Activated T-helper 1 cell treated with anti-CD3 and anti-CD28 coated beads, Interleukin-12 subunit alpha, Interleukin-12 subunit beta, Interleukin-2, Interleukin-4 antibody, amounts not matched to agents 30 ng/mL and 10 ng/mL and 1 ng/mL, durations not matched to agents 14 hours and 24 hours and 36 hours (primary cell): Measurements from ENCODE around the gene MRPS14. TPM values are rescaled to one million over a fixed set of nuclear protein-coding genes. Genes with fewer than 3 reads are reported as not detected.
A peak's percentile ranks its signal among the peaks of the same experiment; 100 is the strongest.

Experiments
- DNase-seq: peaks from one replicate; pipeline ENCODE4 v3.0.0; 2021; ENCODE audit warnings: low spot score
- H3K27ac Mint-ChIP-seq: one replicate; pipeline ENCODE4 v1.8.0; 2021; ENCODE audit warnings: mild to moderate bottlenecking, mixed read lengths
- H3K27me3 Mint-ChIP-seq: one replicate; pipeline ENCODE4 v1.8.0; 2022; ENCODE audit warnings: mild to moderate bottlenecking, moderate library complexity, mixed read lengths; ENCODE audit not compliant: insufficient read depth
- H3K36me3 Mint-ChIP-seq: one replicate; pipeline ENCODE4 v1.8.0; 2021; ENCODE audit warnings: low read depth, mixed read lengths
- H3K4me1 Mint-ChIP-seq: one replicate; pipeline ENCODE4 v1.8.0; 2021; ENCODE audit warnings: low read depth, mixed read lengths
- H3K4me3 Mint-ChIP-seq: one replicate; pipeline ENCODE4 v1.8.0; 2021; ENCODE audit warnings: mild to moderate bottlenecking, moderate library complexity, mixed read lengths
- H3K9me3 Mint-ChIP-seq: one replicate; pipeline ENCODE4 v1.8.0; 2021; ENCODE audit warnings: mixed read lengths
- intact Hi-C: fragments of 100-400 bp; cut with micrococcal nuclease; formaldehyde crosslinking; loops from one replicate; pipeline ENCODE4 v1.15.1; 2024
- total RNA-seq: library from RNA; stranded (reverse); gene quantifications from 2 replicates; pipeline ENCODE4 v1.2.3, GENCODE V29; 2022

MRPS14 gene
- total RNA-seq, 1 donor from 2014 or later: 29.9 TPM

GRCh38 chr1:174991473-174991872 lies 31.8 kb downstream of the MRPS14 start:
- Mint-ChIP-seq H3K36me3 (peaks cover 26% of the 10 kb centered on the region), H3K27ac (no peak overlapping the region), H3K4me3 (no peak overlapping the region), H3K4me1 (peaks cover 25% of the 10 kb centered on the region), H3K27me3 (no peaks in the 10 kb centered on the region), H3K9me3 (no peaks in the 10 kb centered on the region)
- intact Hi-C loops: loop anchor here (2.0 kb wide), 1 partner anchor 221 kb away; no protein-coding TSS in a partner anchor
- DNase-seq: no peak

GRCh38 chr1:174990382-174990999 lies 32.7 kb downstream of the MRPS14 start:
- Mint-ChIP-seq H3K36me3 (peaks cover 28% of the 10 kb centered on the region), H3K27me3 (no peaks in the 10 kb centered on the region), H3K4me3 (peak overlapping the region; percentile 85), H3K27ac (peak overlapping the region; percentile 84), H3K4me1 (peaks cover 25% of the 10 kb centered on the region), H3K9me3 (no peaks in the 10 kb centered on the region)
- DNase-seq: no peak
- intact Hi-C loops: loop anchor here (1.0 to 2.0 kb wide), 2 partner anchors 8 to 220 kb away; no protein-coding TSS in a partner anchor

DNA sequence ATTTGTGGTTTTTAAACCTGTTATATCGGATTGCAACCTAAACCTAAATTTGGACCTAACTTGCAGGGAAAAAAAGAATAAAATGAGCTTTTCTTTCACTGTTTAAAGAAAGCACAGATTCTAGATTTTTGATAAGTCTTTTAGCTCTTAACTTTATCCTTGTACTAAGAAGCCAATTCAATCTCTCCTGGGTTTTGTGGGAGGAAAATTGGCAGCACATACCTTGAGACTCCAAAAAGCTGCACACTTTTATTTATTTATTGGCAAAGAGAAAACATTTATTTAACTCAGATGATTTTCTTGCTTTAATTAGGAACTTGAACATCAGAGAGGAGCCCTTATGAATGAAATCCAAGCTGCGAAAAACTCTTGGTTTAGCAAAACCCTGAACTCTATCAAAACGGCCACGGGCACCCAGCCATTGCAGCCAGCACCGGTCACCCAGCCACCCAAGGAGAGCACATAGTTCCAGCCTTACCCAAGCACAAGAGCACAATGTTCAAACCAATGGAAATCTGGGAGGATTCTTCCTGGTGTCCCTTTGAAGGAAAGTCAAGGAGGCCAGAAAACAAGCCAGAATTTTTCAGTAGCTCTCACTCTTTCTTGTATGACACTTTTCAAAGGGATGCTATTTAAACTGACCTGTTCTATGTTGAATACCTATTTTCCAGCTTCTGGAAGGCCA lies 33.5 kb downstream of the MRPS14 start:
- Mint-ChIP-seq H3K4me3 (peak overlapping the region; percentile 70), H3K27me3 (no peaks in the 10 kb centered on the region), H3K27ac (peak overlapping the region; percentile 67), H3K36me3 (peaks cover 31% of the 10 kb centered on the region), H3K9me3 (no peaks in the 10 kb centered on the region), H3K4me1 (peaks cover 25% of the 10 kb centered on the region)
- DNase-seq: no peak
- intact Hi-C loops: loop anchor here (1.0 to 2.0 kb wide), 2 partner anchors 9 to 219 kb away; no protein-coding TSS in a partner anchor

DNA sequence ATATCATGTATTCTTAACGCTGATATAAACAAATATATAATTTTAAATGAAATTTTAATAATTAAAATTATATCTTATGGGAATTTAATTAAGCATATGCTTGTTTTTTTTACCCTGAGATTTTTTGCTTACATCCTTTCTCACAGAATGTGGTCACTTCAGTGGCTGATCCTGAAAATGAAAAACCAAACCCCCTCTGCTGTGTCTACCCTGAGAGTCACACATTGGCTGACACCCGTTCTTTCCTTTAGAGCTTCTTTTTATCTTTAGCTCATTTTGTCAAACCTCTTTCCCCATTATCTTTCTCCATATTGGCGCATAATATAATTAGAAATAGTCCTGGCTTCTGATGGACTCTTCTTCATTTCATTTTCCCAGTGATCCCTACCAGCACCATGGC lies 34.2 kb downstream of the MRPS14 start:
- Mint-ChIP-seq H3K4me3 (no peak overlapping the region), H3K27me3 (no peaks in the 10 kb centered on the region), H3K4me1 (peaks cover 25% of the 10 kb centered on the region), H3K36me3 (peaks cover 28% of the 10 kb centered on the region), H3K27ac (no peak overlapping the region), H3K9me3 (no peaks in the 10 kb centered on the region)
- intact Hi-C loops: no loop called here
- DNase-seq: no peak

DNA sequence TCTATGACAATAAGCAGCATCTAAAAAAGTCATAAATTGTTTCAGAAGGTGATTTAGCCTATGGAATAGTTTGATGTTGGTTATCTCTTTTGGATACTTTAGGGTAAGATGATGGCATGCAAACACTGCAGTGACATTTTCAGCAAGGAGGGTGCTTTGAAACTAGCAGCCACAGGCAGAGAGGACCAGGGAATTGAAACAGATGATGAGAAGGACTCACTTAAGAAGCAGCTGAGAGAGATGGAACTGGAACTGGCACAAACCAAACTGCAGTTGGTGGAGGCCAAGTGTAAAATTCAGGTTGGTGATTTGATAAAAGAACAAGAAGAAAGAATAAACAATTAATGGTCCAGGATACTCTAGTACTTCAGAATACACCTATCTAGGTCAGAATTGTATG lies 34.7 kb downstream of the MRPS14 start:
- intact Hi-C loops: no loop called here
- Mint-ChIP-seq H3K36me3 (peaks cover 25% of the 10 kb centered on the region), H3K4me3 (no peak overlapping the region), H3K9me3 (no peaks in the 10 kb centered on the region), H3K4me1 (peaks cover 25% of the 10 kb centered on the region), H3K27me3 (no peaks in the 10 kb centered on the region), H3K27ac (peak overlapping the region; percentile 18)
- DNase-seq: no peak

DNA sequence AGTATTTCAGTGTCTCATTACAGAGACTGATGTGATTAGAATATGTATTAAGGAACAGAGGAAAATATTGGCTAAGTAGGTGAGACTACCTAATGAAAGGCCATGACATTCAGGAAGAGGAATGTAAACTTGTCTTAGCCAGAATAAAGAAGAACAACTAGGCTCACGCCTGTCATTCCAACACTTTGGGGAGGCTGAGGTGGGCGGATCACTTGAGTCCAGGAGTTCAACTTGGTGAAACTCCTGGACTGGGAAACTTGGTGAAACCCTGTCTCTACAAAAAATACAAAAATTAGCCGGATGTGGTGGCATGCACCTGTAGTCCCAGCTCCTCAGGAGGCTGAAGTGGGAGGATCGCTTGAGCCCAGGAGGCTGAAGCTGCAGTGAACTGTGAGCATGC lies 38.3 kb downstream of the MRPS14 start:
- Mint-ChIP-seq H3K4me1 (peaks cover 40% of the 10 kb centered on the region), H3K36me3 (peaks cover 44% of the 10 kb centered on the region), H3K4me3 (no peak overlapping the region), H3K27ac (no peak overlapping the region), H3K9me3 (no peaks in the 10 kb centered on the region), H3K27me3 (no peaks in the 10 kb centered on the region)
- DNase-seq: no peak
- intact Hi-C loops: loop anchor here (5.0 kb wide), 1 partner anchor 723 kb away; no protein-coding TSS in a partner anchor

DNA sequence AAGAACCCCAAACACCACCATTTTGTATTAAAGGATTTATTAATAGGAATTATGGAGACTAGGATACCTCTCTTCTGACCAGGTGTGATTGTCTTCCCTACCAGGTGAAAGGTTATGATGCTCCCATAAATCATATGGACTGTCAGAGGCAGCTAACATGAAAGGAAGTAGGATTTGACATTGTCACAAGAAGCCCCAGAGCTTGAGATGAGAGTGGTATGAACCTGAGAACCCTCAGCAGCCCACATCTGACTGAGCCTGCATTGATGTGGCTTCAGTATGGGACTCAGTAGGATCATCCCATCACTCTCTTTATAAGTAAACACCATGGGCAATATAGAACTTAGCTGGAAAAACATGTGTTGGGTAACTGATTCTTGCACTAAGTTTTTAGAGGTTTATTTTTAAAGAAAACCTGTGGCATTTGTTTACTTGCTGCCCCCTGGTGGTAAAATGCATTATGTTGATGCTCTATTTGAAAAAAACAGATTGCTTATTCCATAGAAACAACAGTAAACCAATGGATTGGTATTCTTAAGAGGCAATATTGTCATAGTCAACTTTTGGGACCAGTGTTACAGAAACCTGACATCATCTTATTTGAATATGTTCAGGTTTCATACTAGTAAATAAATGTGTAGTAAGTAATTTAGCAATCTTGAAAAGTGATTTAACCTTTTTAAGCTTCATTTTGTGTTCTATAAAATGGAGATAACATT lies 40.1 kb downstream of the MRPS14 start:
- H3K9me3 Mint-ChIP-seq: no peaks in the 10 kb centered on the region
- H3K27ac Mint-ChIP-seq: no peak overlapping the region
- no peak for DNase-seq
- intact Hi-C loops: loop anchor here (1.0 to 5.0 kb wide), 5 partner anchors 19 to 721 kb away; no protein-coding TSS in a partner anchor
- H3K27me3 Mint-ChIP-seq: no peaks in the 10 kb centered on the region
- peaks cover 43% of the 10 kb centered on the region for H3K36me3 Mint-ChIP-seq
- H3K4me3 Mint-ChIP-seq: no peak overlapping the region
- H3K4me1 Mint-ChIP-seq: peaks cover 28% of the 10 kb centered on the region

GRCh38 chr1:174976436-174977108 lies 46.7 kb downstream of the MRPS14 start:
- peaks cover 51% of the 10 kb centered on the region for H3K4me1 Mint-ChIP-seq
- no peak overlapping the region for H3K4me3 Mint-ChIP-seq
- no peaks in the 10 kb centered on the region for H3K27me3 Mint-ChIP-seq
- DNase-seq: no peak
- no peaks in the 10 kb centered on the region for H3K9me3 Mint-ChIP-seq
- intact Hi-C loops: loop anchor here (1.0 to 5.0 kb wide), 2 partner anchors 7 to 449 kb away; no protein-coding TSS in a partner anchor
- peaks cover 55% of the 10 kb centered on the region for H3K36me3 Mint-ChIP-seq
- no peak overlapping the region for H3K27ac Mint-ChIP-seq

GRCh38 chr1:174975764-174976163 lies 47.5 kb downstream of the MRPS14 start:
- intact Hi-C loops: loop anchor here (5.0 kb wide), 1 partner anchor 448 kb away; no protein-coding TSS in a partner anchor
- Mint-ChIP-seq H3K27me3 (no peaks in the 10 kb centered on the region), H3K27ac (no peak overlapping the region), H3K4me3 (no peak overlapping the region), H3K9me3 (no peaks in the 10 kb centered on the region), H3K36me3 (peaks cover 52% of the 10 kb centered on the region), H3K4me1 (peaks cover 50% of the 10 kb centered on the region)
- DNase-seq: no peak

DNA sequence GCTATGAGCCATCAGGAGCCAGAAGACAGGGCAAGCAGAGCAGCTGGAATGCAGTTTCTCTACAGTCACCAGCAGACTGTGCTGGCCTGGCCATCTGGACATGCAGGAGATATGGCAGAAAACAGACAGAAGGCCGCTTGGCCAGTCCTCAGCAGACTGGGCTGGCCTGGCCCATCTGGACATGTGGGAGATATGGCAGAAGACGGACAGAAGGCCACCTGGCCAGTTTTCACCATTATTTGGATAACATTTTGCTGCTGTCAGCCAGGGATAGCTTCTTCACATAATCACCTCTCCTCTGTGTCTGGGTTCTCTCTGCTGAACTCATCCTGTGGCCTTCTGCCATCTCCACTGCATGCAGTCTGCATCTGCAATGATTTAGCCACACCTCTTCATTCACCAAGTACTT lies 48.5 kb downstream of the MRPS14 start:
- Mint-ChIP-seq H3K9me3 (no peaks in the 10 kb centered on the region), H3K27me3 (no peaks in the 10 kb centered on the region), H3K36me3 (peaks cover 50% of the 10 kb centered on the region), H3K27ac (peak overlapping the region; percentile 1), H3K4me3 (no peak overlapping the region), H3K4me1 (peaks cover 53% of the 10 kb centered on the region)
- intact Hi-C loops: loop anchor here (5.0 kb wide), 1 partner anchor 447 kb away; no protein-coding TSS in a partner anchor
- DNase-seq: no peak

DNA sequence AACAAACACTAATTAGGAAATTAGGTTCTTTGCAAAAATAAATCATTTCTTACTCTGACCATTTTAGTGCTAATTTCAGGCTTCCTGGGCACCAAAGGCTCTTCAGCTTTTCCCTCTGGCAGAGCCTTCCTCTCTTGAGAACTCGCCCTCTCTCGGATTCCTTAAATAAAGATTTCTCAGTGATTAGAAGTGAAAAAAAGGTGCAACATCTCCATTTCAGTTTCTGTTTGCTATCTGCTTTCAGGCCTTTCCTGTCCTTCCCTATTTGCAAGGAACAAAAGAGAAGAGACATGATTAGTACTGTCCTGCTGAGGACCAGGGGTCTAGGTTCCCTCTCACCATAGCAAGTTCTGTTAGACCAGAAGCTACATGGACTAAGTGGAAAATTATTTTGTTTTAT lies 51.3 kb downstream of the MRPS14 start:
- no peak overlapping the region for H3K27ac Mint-ChIP-seq
- no peaks in the 10 kb centered on the region for H3K9me3 Mint-ChIP-seq
- peaks cover 59% of the 10 kb centered on the region for H3K4me1 Mint-ChIP-seq

DNA sequence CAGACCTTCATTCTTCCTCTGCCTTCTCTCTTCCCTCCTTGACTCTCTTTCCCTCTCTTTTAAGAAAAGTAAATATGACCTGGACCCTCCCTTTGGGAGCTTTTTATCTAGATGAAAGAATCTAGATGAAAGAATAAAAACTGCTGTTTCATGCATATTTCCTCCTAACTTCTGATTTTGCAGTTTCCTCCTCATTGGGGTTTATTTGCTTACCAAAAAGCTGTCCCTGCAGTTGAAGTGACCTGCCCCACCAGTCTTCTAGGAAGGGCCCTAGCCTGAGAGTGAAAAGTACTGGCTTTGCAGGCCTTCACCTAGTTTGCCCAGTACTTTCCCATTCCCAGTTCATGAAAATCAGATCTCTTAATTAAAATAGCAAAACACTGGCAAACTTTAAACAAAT lies 51.8 kb downstream of the MRPS14 start:
- DNase-seq: no peak
- Mint-ChIP-seq H3K27ac (peak overlapping the region; percentile 4), H3K36me3 (peaks cover 35% of the 10 kb centered on the region), H3K4me1 (peaks cover 58% of the 10 kb centered on the region), H3K4me3 (peak overlapping the region; percentile 56), H3K27me3 (no peaks in the 10 kb centered on the region), H3K9me3 (no peaks in the 10 kb centered on the region)
- intact Hi-C loops: no loop called here

More for the DNA sequence above, 51.3 kb downstream of the MRPS14 start:
- peaks cover 38% of the 10 kb centered on the region for H3K36me3 Mint-ChIP-seq
- no peaks in the 10 kb centered on the region for H3K27me3 Mint-ChIP-seq
- no peak for DNase-seq
- H3K4me3 Mint-ChIP-seq: no peak overlapping the region
- intact Hi-C loops: no loop called here
